ENCODE data around the gene RASGEF1C.

The RASGEF1C gene

GRCh38 chr5:180137401-180138213 is 71.4 kb downstream of the RASGEF1C start:
- TF ChIP-seq CTCF (IDR thresholded peaks at IDR 0.05; ENCODE audit: control insufficient read depth, insufficient read depth, low read depth, low read length, missing control alignments): no peak
- DNase-seq (ENCODE audit: low read depth): no peak
- H3K4me3 ChIP-seq (ENCODE audit: control insufficient read depth, low read depth, low read length): no peak overlapping the region

- DNase-seq (ENCODE audit: low read depth): no peak
- no peak overlapping the region for H3K4me3 ChIP-seq (ENCODE audit: control insufficient read depth, low read depth, low read length)
- no peak for TF ChIP-seq CTCF (IDR thresholded peaks at IDR 0.05; ENCODE audit: control insufficient read depth, insufficient read depth, low read depth, low read length, missing control alignments)
Observed at GRCh38 chr5:180136630-180137381, 72.2 kb downstream of the RASGEF1C start.

- no peak overlapping the region for H3K4me3 ChIP-seq (ENCODE audit: control insufficient read depth, low read depth, low read length)
- no peak for TF ChIP-seq CTCF (IDR thresholded peaks at IDR 0.05; ENCODE audit: control insufficient read depth, insufficient read depth, low read depth, low read length, missing control alignments)
- DNase-seq (ENCODE audit: low read depth): no peak
Observed at GRCh38 chr5:180135967-180136629, 72.9 kb downstream of the RASGEF1C start.

- peak; percentile 24 for DNase-seq (ENCODE audit: low read depth)
Observed at GRCh38 chr5:180135128-180135955, 73.7 kb downstream of the RASGEF1C start.

GRCh38 chr5:180133971-180134508 is 75.0 kb downstream of the RASGEF1C start:
- no peak for TF ChIP-seq CTCF (IDR thresholded peaks at IDR 0.05; ENCODE audit: control insufficient read depth, insufficient read depth, low read depth, low read length, missing control alignments)
- H3K4me3 ChIP-seq (ENCODE audit: control insufficient read depth, low read depth, low read length): no peak overlapping the region
- DNase-seq (ENCODE audit: low read depth): no peak

More at GRCh38 chr5:180135128-180135955, 73.7 kb downstream of the RASGEF1C start:
- no peak for TF ChIP-seq CTCF (IDR thresholded peaks at IDR 0.05; ENCODE audit: control insufficient read depth, insufficient read depth, low read depth, low read length, missing control alignments)
- no peak overlapping the region for H3K4me3 ChIP-seq (ENCODE audit: control insufficient read depth, low read depth, low read length)

All from AG09309 (cell line).